ENCODE results near the gene ACOT9. TPM values are rescaled to one million over a fixed set of nuclear protein-coding genes. Genes with fewer than 3 reads are reported as not detected.

The ACOT9 gene
- 31.5 and 35.4 TPM in 2 replicates for total RNA-seq

GRCh38 chrX:23742697-23743622, at the start of gene ACOT9:
TSS of gene ACOT9 (minus strand) at chrX:23743276. CDS start at chrX:23743144, 132 bp downstream.

GRCh38 chrX:23782863-23783588, 40.0 kb upstream of the ACOT9 start, which contains the start of gene SAT1:
TSS of gene SAT1 (plus strand) at chrX:23783173. CDS start at chrX:23783352, 179 bp downstream.

GRCh38 chrX:23667239-23668177, 75.6 kb downstream of the ACOT9 start, which contains the start of gene PRDX4:
TSS of gene PRDX4 (plus strand) at chrX:23667493. CDS start at chrX:23667571, 78 bp downstream.

Other genes starting within 250 kb of the ACOT9 start
- gene PRDX4, start 75.8 kb downstream of the ACOT9 start, total RNA-seq, result 215 and 248 TPM in 2 replicates
- gene SAT1, start 39.9 kb upstream of the ACOT9 start, total RNA-seq, result 112 and 120 TPM in 2 replicates
- gene APOO, start 164.7 kb upstream of the ACOT9 start, total RNA-seq, result 5.4 and 6.5 TPM in 2 replicates
- not detected in 2 replicates for gene CXorf58, start 164.7 kb upstream of the ACOT9 start, total RNA-seq